ENCODE results near the gene PHPT1. TPM values are rescaled to one million over a fixed set of nuclear protein-coding genes. Genes with fewer than 3 reads are reported as not detected.
"Not testable (repeated sequence)": the region's sequence is repeated elsewhere in the genome, so short reads cannot be mapped to it uniquely, and the experiment has no call there.

PHPT1 gene
- polyA plus RNA-seq, 1 donor: 312 TPM

DNA sequence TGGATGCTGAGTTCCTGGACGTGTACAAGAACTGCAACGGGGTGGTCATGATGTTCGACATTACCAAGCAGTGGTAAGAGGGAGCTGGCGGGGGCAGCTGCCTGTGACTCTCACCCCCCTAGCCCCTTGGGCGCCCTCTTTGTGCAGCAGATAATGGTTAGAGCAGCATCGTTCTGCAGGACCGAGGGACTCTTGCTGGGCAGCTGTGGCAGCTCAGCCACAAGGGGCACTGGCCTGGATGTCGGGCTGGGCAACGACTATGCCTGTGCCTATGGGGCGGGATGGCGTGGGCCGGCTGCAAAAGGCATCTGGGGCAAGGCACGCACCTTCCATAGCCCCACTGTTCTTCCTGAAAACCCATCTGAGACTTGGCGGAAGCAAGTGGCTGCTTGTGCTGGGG is 19.8 kb upstream of the PHPT1 start:
- WGBS (ENCODE audit: insufficient coverage, low lambda C conversion rate): no CpG with 5 or more reads among the region's 14 CpGs

DNA sequence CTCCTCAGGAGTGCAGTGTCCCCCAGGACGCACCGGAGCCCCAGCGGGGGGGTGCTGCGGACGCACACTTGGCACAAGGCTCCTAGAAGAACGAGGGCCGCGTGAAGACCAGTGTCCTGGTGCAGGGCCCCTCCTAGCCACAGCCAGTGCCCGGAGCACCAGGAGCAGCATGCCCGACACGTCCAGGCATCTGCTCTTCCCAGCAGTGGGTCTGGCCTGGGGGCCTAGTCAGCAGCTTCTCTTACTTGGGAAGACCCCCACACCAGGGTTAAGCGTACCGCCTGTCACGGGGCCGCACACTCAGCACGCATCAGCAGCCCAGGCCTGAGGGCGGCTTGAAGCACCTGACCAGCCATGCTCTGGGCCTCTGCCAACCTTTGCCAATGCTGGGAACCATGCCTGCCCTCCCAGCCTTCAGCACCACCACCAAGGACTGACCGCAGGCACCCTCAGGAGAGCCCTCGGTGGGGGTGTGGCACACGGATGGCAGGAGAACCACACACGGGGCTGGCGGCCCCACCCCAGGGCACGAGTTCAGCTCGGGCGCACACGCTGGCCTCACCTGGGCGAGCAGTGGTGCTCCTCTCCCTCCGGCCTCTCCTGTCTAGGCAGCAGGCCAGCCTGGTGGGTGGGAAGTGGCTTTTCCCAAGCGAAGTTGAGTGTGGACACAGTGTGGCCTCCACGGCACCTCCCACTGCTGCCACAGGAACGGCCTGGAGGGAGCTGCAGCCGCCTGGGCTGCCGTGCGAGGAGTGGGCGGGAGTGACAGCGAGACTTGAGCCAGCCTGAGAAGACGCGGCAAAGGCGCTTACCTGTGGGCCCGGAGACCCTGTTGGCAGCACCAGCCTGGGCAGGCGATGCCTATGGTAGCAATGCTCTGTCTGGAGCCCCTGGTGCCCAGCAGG is 19.0 kb upstream of the PHPT1 start:
- WGBS (ENCODE audit: insufficient coverage, low lambda C conversion rate): no CpG with 5 or more reads among the region's 41 CpGs
- no peak overlapping the region for H3K4me3 ChIP-seq (ENCODE audit: low read length)
- H3K4me1 ChIP-seq (ENCODE audit: control insufficient read depth, insufficient read depth, low read length): no peaks in the 10 kb centered on the region
- no peak for DNase-seq
- no peaks in the 10 kb centered on the region for H3K27me3 ChIP-seq (ENCODE audit: control insufficient read depth, insufficient read depth, low read length)
- H3K9me3 ChIP-seq (ENCODE audit: control insufficient read depth, low read depth, low read length): no peaks in the 10 kb centered on the region
- H3K27ac ChIP-seq (ENCODE audit: low read length): no peak overlapping the region
- H3K36me3 ChIP-seq (ENCODE audit: control insufficient read depth, insufficient read depth, low read length): peaks cover 85% of the 10 kb centered on the region

More for the DNA sequence above, 19.8 kb upstream of the PHPT1 start:
- Histone ChIP-seq H3K9me3 (ENCODE audit: control insufficient read depth, low read depth, low read length) (no peaks in the 10 kb centered on the region), H3K36me3 (ENCODE audit: control insufficient read depth, insufficient read depth, low read length) (peaks cover 91% of the 10 kb centered on the region), H3K4me3 (ENCODE audit: low read length) (no peak overlapping the region), H3K27me3 (ENCODE audit: control insufficient read depth, insufficient read depth, low read length) (no peaks in the 10 kb centered on the region), H3K4me1 (ENCODE audit: control insufficient read depth, insufficient read depth, low read length) (no peaks in the 10 kb centered on the region), H3K27ac (ENCODE audit: low read length) (no peak overlapping the region)
- no peak for DNase-seq

DNA sequence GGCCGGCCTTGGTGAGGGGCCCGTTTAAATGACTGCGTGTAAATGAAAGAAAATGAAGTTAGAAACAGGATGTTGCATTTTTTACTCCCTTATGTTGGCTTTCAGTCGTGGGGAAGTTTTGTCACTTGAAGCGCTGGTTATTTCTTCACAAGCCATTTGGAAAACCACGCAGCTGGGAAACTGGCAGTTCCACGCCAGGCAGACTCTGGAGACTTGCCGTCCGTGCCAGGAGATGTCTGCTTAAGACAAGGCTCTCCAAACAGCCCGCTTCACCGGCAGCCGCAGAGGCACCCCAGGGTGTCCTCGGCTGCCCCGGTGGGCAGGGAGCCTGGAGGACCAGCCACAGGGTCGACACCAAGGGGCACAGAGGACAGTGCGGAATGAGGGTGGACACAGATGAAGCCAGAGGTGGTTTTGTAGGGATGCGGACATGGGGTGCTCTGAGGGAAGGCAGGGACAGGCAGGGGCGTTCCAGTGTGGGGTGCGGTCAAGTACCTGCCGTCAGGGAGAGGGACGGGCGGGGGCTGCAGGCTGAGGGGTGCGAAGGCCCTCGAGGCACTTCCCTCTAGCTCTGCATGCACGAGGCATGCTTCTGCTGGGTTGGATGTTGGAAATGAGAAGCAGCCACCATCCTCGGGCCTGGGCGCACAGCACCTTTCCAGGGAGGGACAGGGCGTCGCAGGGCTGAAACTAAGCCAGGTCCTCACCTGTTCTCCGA is 18.0 kb upstream of the PHPT1 start:
- no peak for DNase-seq
- WGBS (ENCODE audit: insufficient coverage, low lambda C conversion rate): no CpG with 5 or more reads among the region's 30 CpGs
- Histone ChIP-seq H3K9me3 (ENCODE audit: control insufficient read depth, low read depth, low read length) (no peaks in the 10 kb centered on the region), H3K4me1 (ENCODE audit: control insufficient read depth, insufficient read depth, low read length) (no peaks in the 10 kb centered on the region), H3K27me3 (ENCODE audit: control insufficient read depth, insufficient read depth, low read length) (no peaks in the 10 kb centered on the region), H3K27ac (ENCODE audit: low read length) (no peak overlapping the region), H3K36me3 (ENCODE audit: control insufficient read depth, insufficient read depth, low read length) (peaks cover 85% of the 10 kb centered on the region), H3K4me3 (ENCODE audit: low read length) (no peak overlapping the region)

DNA sequence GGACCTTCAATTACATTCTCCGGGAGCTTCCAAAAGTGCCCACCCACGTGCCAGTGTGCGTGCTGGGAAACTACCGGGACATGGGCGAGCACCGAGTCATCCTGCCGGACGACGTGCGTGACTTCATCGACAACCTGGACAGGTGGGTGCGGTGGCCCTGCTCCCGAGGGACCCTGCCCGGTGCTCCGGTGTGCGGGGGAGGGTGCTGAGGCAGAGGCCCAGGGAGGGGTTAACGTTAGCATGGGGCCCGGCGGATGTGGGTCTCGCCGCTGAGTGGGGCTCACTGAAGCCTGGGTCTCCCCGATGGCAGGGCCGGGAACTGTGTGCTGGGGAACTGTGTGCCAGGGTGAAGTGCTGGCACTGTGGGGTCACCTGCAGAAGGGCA is 17.5 kb upstream of the PHPT1 start:
- no peaks in the 10 kb centered on the region for H3K4me1 ChIP-seq (ENCODE audit: control insufficient read depth, insufficient read depth, low read length)
- H3K9me3 ChIP-seq (ENCODE audit: control insufficient read depth, low read depth, low read length): no peaks in the 10 kb centered on the region
- WGBS (ENCODE audit: insufficient coverage, low lambda C conversion rate): no CpG with 5 or more reads among the region's 23 CpGs
- peaks cover 85% of the 10 kb centered on the region for H3K36me3 ChIP-seq (ENCODE audit: control insufficient read depth, insufficient read depth, low read length)
- no peak overlapping the region for H3K27ac ChIP-seq (ENCODE audit: low read length)
- H3K27me3 ChIP-seq (ENCODE audit: control insufficient read depth, insufficient read depth, low read length): no peaks in the 10 kb centered on the region
- H3K4me3 ChIP-seq (ENCODE audit: low read length): no peak overlapping the region
- no peak for DNase-seq

DNA sequence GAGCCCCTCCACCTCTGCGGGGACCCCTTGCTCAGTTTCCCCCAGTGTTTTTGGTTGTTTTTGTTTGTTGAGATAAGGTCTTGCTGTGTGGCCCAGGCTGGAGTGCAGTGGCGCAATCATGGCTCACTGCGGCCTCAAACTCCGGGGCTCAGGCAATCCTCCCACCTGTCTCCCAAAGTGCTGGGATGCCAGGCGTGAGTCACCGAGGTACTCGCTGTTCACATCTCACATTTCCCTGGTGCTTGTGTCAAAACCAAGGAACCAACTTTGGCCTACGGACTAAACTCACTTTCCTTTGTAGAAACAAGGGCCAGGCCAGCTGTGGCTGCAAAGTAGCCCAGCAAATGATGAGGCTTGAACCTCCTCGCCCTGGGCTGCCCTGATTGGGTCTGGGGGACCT is 16.6 kb upstream of the PHPT1 start:
- peaks cover 79% of the 10 kb centered on the region for H3K36me3 ChIP-seq (ENCODE audit: control insufficient read depth, insufficient read depth, low read length)
- no peaks in the 10 kb centered on the region for H3K9me3 ChIP-seq (ENCODE audit: control insufficient read depth, low read depth, low read length)
- H3K27ac ChIP-seq (ENCODE audit: low read length): no peak overlapping the region
- no peaks in the 10 kb centered on the region for H3K27me3 ChIP-seq (ENCODE audit: control insufficient read depth, insufficient read depth, low read length)
- WGBS (ENCODE audit: insufficient coverage, low lambda C conversion rate): no CpG with 5 or more reads among the region's 9 CpGs
- no peak for DNase-seq
- H3K4me1 ChIP-seq (ENCODE audit: control insufficient read depth, insufficient read depth, low read length): no peaks in the 10 kb centered on the region
- H3K4me3 ChIP-seq (ENCODE audit: low read length): no peak overlapping the region

DNA sequence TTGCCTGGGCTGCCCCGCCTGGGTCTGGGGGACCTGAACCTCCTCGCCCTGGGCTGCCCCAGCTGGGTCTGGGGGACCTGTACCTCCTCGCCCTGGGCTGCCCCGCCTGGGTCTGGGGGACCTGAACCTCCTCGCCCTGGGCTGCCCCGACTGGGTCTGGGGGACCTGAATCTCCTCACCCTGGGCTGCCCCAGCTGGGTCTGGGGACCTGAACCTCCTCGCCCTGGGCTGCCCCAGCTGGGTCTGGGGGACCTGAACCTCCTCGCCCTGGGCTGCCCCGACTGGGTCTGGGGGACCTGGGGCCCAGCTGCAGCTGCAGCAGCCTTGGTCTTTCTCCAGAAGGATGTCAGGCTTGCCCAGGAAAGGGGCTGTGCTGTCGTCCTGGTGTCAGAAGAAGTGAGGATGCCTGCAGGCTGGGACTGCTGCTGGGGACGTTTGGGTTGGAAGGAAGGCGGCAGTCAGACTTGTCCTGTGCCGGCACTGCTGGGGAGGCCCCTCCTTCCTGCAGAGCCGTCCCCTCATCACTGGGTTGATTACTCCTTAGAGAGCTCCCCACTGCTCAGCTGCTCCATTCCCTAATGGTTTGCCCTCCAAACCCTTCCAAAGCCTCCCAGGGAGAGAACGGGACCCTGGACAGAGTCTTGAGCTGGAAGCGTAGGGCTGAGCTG is 15.7 kb upstream of the PHPT1 start:
- H3K4me1 ChIP-seq (ENCODE audit: control insufficient read depth, insufficient read depth, low read length); H3K4me3 ChIP-seq (ENCODE audit: low read length); H3K27me3 ChIP-seq (ENCODE audit: control insufficient read depth, insufficient read depth, low read length); H3K9me3 ChIP-seq (ENCODE audit: control insufficient read depth, low read depth, low read length); H3K27ac ChIP-seq (ENCODE audit: low read length); DNase-seq: not testable (repeated sequence)
- no CpG with 5 or more reads among the region's 16 CpGs for WGBS (ENCODE audit: insufficient coverage, low lambda C conversion rate)
- peaks cover 78% of the 10 kb centered on the region for H3K36me3 ChIP-seq (ENCODE audit: control insufficient read depth, insufficient read depth, low read length)

DNA sequence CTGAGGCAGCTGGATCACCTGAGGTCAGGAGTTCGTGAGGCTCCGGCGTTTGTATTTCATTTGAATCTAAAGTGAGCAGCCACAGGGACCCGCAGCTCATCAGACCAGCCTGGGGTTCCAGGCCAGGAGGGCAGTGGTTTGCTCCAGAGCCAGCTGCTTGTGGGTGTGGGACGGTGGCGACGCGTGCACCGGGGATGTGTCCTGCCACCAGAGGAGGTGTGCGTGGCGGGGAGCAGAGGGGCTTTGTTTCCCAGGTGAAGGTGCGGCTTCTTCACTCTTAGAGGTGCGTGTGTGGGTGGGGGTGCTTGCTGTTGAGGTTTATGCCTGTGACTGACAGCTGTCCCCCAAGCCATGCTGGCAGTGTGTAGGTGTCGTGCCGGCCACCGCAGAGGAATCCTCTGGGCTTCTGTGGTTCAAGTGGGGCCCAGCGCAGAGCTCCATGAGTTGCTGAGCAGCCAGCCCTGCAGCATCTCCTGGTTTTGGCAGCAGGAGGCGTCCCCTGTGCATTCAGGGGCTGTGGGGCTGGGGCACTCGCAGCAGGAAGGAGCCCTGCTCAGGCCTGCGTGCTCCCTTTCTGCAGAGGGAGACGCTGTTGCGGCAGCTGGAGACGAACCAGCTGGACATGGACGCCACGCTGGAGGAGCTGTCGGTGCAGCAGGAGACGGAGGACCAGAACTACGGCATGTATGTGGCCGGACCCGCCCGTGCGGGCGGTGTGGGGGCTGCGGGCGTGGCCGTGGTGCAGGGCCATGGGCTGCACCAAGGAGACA is 13.9 kb upstream of the PHPT1 start:
- WGBS (ENCODE audit: insufficient coverage, low lambda C conversion rate): no CpG with 5 or more reads among the region's 36 CpGs
- Histone ChIP-seq H3K27me3 (ENCODE audit: control insufficient read depth, insufficient read depth, low read length) (no peaks in the 10 kb centered on the region), H3K36me3 (ENCODE audit: control insufficient read depth, insufficient read depth, low read length) (peaks cover 77% of the 10 kb centered on the region), H3K27ac (ENCODE audit: low read length) (no peak overlapping the region), H3K4me3 (ENCODE audit: low read length) (no peak overlapping the region), H3K4me1 (ENCODE audit: control insufficient read depth, insufficient read depth, low read length) (peaks cover 21% of the 10 kb centered on the region), H3K9me3 (ENCODE audit: control insufficient read depth, low read depth, low read length) (no peaks in the 10 kb centered on the region)
- no peak for DNase-seq

DNA sequence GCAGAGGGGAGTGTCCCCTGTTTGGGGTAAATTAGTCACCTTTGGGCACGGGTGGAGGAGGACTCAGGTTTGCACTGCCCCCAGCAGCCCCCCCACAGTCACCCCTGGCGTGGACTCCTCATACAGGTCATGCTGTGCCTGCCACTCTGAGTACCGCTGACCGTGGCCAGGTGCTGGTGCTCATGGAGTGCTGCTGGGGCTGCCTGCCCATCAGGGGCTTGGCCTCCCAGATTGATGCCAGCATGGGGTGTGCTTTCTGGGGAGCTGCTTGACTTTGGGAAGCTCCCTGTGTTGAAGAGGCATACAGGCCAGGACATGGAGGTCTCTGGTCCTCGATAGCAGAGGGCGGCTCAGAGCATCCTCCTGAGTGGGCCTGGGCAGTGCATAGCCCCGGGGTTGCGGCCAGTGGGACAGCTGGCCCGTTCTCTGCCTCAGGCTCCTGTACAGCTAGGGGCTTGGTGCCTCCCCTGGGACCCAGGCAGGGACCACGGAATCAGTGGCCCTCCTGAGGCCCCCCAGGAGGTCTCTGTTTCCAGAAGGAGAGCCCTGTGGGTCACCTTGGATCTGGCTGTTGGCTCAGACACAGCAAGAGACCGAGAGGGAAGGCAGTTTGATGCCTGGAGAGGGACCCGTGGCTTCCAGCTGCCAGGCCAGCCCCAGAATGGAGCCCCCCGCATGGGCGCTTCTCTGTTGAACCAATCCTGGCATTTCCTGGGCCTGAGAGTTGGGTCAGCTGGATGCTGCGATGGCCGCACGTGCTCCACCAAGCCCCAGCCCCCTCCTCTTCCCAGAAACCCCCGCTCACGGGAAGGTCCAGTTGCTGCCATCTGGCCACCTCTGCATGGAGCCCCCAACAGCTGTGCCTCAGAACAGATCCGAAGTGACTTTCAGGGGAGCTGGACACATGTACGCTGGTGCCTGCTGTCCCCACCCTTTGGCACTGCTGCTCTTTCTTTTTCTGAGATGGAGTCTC is 13.0 kb upstream of the PHPT1 start:
- DNase-seq: no peak
- H3K27ac ChIP-seq (ENCODE audit: low read length): no peak overlapping the region
- WGBS (ENCODE audit: insufficient coverage, low lambda C conversion rate): no CpG with 5 or more reads among the region's 21 CpGs
- H3K36me3 ChIP-seq (ENCODE audit: control insufficient read depth, insufficient read depth, low read length): peaks cover 68% of the 10 kb centered on the region
- H3K4me1 ChIP-seq (ENCODE audit: control insufficient read depth, insufficient read depth, low read length): peaks cover 29% of the 10 kb centered on the region
- no peaks in the 10 kb centered on the region for H3K9me3 ChIP-seq (ENCODE audit: control insufficient read depth, low read depth, low read length)
- no peak overlapping the region for H3K4me3 ChIP-seq (ENCODE audit: low read length)
- no peaks in the 10 kb centered on the region for H3K27me3 ChIP-seq (ENCODE audit: control insufficient read depth, insufficient read depth, low read length)

DNA sequence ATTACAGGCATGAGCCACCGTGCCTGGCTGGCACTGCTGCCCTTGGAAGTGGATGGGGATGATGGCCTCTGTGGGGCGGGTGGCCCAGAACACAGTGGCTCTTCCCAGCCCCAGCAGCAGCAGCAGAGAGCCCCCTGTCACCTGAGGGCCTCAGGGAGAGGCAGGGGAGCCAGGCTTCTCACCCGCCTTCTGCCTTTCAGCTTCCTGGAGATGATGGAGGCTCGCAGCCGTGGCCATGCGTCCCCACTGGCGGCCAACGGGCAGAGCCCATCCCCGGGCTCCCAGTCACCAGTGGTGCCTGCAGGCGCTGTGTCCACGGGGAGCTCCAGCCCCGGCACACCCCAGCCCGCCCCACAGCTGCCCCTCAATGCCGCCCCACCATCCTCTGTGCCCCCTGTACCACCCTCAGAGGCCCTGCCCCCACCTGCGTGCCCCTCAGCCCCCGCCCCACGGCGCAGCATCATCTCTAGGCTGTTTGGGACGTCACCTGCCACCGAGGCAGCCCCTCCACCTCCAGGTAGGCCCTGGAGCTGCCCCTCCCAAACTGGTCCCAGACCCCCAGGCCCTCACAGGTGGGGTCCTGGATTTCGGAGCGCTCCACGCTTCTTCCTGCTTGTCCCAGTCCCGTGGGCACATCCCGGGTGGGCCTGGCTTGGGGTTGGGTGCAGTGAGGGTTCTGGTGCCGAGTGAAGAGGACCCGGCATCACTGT is 11.9 kb upstream of the PHPT1 start:
- no peak overlapping the region for H3K4me3 ChIP-seq (ENCODE audit: low read length)
- DNase-seq: no peak
- no peak overlapping the region for H3K27ac ChIP-seq (ENCODE audit: low read length)
- peaks cover 57% of the 10 kb centered on the region for H3K36me3 ChIP-seq (ENCODE audit: control insufficient read depth, insufficient read depth, low read length)
- no peaks in the 10 kb centered on the region for H3K27me3 ChIP-seq (ENCODE audit: control insufficient read depth, insufficient read depth, low read length)
- peaks cover 40% of the 10 kb centered on the region for H3K4me1 ChIP-seq (ENCODE audit: control insufficient read depth, insufficient read depth, low read length)
- WGBS (ENCODE audit: insufficient coverage, low lambda C conversion rate): no CpG with 5 or more reads among the region's 27 CpGs
- no peaks in the 10 kb centered on the region for H3K9me3 ChIP-seq (ENCODE audit: control insufficient read depth, low read depth, low read length)

All from large intestine (tissue), 3 donors.